SW 1271 (cell line): ENCODE data around the gene S100A10.
A peak's percentile ranks its signal among the peaks of the same experiment; 100 is the strongest.

Source experiments
- DNase-seq, 2 experiments: peaks; one replicate each; lab custom pipeline; 2025; lab: John Stamatoyannopoulos, UW

The S100A10 gene

DNA sequence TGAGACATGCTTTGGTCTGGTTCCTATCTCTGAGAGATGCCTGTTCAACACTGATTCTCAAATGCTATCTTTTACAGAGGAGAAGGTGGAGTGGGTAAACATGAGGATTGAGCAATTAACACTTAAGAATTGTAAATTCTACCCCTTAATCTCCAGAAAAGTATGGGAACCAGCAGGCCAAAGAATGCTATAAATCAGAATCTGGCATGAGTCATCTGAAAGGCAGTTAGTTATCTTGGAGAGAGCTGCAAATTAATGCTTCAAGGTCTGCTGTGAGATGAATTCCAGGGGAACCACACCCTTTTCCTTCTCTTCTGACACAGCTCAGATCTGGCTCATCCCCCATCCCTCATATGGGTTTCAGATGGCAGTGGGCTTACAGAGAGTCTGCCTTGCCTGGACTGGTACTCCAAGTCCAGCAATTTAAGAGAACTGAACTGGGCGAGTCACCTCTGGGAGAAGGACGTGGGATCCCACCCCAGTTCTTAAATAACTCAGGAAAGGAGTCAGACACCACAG lies 5.2 kb downstream of the S100A10 start:
- peak; percentile 29 to 90 for DNase-seq

DNA sequence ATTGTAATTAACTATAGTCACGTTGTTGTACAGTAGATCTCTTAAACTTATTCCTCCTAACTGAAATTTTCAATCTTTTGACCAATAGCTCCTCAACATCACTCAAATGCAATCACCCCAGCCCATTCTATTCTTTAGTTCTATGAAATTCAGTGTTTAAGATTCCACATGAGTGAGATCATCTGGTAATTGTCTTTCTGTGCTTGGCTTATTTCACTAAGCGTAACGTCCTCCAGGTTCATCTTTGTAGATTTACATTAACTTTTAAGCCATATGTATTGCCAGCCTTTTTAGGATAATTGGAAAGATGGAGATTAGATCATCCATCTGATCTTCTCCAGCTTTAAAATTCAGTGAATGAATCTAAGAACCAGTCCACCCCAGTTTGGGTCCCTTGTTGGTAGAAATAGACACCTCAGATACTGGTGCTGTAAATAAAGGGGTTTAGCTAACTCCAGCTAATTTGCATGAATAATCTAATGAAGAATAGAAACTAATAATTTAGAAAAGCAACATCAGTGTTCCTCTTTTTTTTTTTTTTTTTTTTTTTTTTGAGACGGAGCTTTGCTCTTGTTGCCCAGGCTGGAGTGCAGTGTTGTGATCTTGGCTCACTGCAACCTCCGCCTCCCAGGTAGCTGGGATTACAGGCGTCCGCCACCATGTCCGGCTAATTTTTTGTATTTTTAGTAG lies 7.0 kb downstream of the S100A10 start:
- DNase-seq: no peak

DNA sequence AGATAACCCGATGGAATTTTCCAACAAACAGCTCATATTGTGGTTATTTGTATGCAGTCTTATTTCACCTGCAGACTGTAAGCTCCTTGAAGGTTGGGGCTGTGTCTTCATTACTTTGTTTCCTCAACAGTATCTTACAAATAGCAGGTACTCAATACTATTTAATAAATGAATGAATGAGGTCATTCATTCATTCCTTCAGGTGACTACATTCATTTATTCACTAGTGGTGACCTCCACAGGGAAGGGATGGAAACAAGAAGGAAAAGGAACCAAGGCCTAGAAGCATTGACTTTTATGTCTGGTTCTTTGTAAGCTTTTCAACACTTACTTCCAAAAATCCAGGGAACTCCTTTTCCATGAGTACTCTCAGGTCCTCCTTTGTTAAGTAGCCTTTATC lies 7.9 kb downstream of the S100A10 start:
- DNase-seq: no peak

DNA sequence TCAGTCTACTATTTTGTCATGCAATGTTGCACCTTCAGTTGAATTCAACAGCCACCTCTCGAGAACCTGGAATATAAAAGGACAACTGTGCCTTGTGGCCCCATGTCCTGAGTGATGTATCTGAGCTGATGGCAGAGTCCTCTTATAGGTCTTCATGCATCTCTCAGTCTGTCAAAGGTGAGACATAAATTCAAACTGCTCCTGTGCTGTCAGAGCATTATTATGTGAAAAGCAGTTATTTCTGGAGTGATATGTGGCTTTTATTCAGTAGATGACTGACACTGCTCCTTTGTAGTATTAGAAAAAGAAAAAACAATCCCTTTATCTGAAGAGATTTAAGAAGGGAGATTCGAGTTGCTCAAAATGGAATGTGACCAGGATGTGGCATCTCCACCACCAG lies 8.4 kb downstream of the S100A10 start:
- no peak for DNase-seq

DNA sequence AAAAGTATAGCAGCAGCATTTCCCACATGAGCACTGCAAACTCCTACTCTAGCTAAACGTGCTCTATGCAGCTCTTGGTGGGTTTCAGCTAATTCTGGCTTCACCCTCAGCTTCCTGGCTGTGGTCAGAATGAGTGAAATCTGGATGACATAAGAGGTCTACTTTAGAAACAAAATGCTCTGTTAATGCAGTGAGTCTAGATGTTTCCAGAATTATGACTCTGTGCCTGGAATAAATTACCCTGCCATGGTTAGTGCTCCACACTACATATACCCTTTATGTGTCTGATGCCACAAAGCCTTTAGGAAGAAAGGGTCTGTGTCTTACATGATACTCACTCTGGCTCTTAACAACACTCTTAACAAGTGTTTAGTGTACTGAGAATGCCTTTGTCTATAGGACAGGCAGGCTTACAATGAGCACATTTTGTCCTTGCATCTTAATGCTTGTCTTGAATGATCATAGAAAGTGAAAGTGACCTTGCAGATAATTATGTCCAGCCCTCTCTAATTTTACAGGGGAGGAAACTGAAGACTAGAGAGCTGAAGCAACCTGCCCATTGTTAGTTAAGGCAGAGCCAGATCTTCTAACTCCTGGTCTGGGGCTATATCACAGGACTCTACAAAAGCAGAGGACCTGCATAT lies 9.2 kb downstream of the S100A10 start:
- no peak for DNase-seq

DNA sequence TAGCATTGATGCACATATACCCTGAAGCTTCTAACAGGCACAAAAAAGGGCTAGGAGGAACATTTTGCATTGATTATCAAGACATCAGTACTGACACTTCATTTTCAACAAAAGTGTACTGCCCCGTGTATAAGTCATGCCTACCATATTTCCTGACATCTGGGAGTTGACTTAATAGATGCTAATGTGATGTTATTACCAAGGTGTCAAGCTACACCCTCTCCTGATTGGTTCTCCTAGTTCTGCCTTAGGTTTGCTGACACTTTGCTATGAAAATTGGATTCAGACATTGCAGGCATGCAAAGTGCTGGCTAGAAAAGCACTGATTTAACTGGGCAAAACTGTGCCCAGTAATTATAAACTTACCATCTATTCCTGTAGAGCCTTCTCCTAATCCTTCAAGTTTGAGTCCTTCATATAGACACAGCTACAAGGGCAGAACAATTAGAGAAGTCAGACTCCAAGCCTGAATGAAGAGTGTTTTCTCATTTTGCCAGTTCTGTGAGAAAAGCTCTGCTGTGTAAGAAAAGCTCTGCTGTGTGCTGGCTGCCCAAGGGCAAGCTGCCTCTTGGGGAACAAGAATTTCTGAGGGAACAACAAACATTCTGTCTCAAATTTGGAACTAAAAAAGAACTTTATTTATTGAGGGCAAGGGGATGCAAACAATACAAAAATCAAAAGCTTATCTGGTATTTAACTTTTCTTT lies 11.2 kb downstream of the S100A10 start:
- no peak for DNase-seq

DNA sequence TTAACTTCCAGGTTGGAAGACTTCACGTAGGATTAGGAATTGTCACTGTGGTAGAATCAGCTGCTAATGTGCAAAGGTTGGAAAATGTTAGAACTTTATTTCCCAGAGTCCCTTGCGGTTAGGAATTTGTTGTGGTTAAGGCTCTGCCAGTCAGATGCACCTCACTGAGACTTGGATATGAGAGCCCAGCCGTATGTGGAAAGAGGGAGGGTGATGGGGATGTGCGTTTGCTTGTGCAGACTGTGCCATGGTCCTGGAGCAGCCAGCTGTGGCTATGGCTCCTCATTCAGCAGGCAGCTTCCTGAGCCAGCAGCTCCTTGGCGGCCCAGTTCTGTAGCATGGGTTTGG lies 12.5 kb downstream of the S100A10 start:
- no peak for DNase-seq

DNA sequence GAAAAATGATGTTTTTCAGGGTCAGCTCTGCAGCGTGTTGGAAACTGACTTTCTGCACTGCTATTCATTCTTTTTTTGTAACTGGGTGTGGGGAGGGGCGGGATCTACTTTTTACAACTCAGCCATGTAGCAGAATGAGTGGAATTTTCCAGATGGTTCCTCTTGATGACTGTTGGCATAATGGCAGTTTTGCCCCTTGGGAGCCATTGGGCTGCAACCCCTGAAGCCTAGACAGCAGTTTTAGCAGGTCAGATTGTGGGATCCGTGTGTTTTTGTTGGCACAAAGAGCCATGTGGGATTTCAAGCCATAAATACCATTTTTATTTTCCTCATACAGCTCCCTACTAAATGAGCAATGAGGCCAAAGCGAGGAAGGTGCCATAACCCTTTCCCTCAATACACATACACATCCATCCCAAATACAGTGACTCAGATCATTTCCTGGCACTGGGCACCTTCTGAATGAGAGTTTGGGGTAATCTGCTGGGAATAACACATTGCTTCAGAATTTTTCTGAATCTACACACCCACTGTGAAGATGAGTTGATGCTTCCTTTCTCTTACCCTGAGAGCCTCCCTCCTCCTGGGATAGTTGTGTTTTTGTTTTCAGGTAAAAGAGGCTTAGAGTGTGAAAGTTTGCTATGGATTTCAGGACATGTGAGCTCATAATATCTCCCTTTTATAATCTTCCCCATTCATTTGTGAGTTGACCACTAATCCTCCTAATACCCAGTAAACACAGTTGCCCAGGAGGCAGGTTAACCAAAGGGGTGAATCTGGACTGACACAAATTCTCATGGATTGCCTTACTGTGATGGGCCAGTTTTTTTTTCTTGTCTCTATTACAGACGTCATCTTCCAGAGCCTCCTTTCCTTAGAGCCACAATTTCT lies 13.1 kb downstream of the S100A10 start:
- DNase-seq: no peak

DNA sequence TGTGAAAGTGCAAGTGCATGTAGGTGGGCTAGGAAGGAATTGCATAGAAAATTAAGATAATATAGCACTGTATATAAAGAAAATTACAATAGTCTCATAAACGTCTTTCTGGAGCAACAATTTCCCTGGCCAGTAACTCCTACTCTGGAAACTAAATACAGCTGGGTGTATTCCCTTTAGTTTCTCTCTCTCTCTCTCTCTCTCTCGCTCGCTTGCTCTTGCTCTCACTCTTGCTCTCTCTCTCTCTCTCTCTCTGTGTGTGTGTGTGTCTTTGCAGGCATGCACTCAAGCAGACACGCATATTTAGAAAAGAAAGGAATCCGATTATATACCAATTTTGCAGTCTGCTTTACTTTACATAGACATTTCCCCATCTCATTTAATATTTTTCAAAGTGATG lies 14.7 kb downstream of the S100A10 start:
- no peak for DNase-seq

DNA sequence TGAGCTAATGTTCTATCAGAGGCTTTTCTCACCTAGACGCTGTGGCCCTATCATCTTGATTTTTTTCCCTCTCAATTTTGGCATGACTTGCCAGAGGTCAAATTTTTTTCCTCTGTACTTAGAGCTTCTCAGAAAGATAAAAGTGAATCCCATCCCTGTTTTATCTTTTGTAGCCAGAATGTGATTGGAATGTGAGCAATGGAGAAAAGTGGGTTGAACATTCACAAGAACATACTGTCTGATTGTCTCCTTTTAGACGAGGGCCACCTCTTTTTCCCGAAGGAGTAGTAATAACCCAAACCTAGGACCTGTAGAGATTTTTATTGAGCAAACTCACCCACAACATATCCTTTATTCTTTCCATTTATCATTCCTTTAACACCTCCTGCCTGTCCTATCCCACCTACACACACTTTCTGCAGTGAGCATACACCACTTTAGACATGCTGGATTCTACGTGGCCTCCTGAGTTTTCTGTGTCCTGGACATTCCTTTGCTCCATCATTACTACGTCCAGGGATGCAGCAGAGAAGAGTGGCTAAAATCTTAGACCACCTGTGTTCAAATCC lies 15.9 kb downstream of the S100A10 start:
- no peak for DNase-seq

DNA sequence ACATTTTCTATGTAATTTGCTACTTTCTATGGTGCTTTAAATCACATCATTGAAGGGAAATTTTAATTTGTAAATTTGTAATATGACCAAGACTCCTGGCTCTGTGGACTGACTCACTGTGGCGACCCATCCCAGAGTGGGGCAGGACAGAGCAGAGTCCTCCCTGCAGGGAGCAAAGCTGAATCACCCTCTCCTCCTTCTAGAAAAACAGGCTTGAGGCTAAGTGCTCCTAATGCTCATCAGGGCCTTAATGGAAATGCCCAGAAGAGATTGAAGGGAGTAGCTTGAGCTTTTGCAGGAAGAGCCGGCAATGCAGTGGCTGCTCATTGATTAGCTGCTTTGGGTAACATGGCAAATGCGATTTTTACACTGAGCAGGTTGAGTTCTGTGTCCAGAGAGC lies 16.8 kb downstream of the S100A10 start:
- no peak for DNase-seq

DNA sequence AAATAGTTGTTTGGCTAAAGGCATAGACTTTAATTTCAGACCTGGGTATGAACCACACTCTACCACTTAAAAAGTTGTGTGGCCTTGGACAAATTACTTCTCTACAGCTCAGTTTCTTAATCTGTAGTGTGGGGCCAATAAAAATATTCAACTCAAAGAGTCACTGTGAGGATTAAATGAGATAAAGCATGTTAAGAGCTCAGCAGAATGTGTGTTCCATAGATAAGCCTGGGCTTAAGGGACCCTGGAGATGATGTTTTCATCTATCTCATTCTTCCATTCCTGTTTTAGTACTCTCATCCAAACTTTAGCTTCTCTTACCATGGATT lies 17.7 kb downstream of the S100A10 start:
- DNase-seq: no peak

DNA sequence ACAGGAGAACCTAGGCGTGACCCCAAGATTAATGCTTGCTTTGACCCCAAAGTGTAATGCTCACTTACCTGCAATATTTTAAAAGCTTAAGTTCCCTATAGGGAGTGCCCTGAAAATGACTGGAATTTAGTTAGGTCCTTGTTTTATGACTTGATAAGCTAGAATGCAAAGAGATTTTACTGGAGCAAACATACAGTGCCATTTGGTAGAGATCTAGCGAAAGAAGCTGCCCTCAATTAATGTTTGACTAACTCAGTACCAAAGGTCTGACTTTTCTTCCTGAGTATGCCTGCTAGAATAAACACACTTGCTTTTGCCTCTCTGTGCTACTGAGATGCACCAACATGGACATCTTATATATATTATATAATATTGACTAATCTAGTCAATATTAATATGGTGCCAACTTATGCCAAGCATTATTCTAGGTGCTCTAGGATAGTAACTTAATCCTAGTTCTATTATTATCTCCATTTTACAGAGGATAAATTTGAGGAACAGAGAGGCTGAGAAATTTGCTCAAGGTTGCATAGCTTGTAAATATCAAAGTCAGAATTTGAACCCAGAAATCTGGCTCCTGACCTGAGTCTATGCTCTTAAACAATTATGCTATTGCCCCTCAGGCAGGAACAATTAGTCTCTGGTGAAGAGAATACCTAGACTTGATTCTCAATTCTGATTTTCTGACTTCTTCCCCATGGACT lies 18.2 kb downstream of the S100A10 start:
- DNase-seq: no peak

DNA sequence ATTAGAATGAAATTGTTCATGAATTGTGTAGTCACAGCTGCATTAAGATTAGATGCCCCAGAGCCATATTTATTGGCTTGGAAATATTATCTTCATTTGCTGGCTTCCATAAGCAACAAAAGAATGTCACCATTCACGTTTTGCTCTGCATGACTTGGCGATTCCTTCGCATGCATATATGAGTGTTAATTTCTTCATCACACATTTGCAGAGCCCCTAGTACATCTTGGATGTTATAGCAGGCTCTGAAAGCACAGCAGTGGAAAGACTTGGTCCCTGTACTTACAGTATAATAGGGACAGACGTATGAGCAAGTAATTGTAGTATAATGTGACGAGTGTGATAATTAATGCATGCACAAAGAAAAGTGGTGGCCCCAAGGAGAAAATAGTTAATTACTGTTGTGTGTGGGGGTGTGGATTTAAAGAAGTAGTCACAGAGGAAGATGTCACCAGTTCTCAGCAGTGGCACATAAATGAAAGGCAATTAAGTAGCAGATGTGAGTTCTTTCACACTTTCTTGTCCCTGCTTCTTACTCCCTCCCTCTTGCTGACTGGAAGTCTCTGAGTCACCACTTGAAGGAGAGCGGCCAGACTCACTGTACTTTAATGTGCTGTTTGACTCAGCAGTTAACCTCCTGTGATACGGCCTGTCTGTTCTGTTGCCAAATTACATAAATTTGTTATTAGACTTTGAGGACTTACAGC lies 21.0 kb downstream of the S100A10 start:
- peak; percentile 39 to 74 for DNase-seq

DNA sequence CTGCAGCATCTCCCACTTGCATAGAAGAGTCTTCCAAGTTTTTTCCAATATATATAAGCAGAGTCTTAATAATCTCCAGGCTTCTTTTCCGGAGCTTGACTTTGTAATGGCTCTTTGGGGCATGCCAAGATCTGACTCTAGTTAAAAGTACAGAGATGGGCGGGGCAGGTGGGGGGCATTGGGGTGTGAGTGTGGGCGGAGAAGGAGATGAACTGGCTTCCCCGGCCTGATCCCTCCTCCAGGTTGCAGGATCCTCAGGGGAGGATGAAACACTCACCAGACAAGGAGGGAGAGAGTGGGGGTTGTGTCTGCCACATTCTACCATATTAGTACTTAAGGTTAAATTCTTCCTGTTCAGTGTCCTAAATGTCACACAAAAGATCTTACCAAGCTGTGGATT lies 23.0 kb downstream of the S100A10 start:
- DNase-seq: no peak

DNA sequence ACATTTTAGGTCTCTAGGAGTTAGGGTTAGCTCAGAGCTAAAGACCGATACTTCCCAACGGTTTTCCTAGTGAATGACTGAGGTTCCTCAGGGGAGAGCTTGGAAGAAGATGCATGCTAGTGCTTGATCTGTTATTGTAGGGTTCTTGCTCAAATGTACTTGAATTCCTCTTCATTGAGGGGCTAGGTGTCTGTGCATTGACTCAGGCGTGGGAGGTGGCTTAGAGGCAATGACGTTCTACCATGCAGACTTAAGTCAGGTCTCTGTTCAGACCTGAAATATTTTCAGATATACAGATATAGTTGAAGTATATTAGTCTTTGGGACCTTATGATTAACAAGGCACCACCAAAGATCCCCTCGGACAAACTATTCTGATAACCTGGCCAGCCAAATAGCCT lies 23.5 kb downstream of the S100A10 start:
- DNase-seq: no peak

DNA sequence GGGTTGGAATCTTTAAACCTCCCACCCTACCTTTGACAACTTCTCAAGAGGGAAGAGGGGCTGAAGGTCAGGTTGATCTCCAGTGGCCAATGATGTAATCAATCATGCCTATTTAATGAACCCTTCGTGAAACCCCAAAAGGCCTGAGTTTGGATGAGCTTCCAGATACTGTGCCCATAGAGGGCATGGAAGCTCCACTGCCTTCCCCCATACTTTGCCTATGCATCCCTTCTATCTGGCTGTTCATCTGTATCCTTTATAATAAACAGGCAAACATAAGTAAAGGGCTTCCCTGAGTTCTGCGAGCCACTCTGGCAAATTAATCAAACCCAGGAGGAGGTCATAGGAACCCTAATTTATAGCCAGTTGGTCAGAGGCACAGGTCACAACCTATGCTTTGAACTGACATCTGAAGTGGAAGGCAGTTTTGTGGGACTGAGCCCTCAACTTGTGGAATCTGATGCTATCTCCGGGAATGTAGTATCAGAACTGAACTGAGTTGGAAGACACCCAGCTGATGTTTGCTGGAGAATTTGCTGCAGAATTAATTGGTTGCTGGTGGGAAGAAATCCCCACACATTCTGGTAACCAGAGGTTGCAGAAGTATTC lies 24.8 kb downstream of the S100A10 start:
- no peak for DNase-seq

DNA sequence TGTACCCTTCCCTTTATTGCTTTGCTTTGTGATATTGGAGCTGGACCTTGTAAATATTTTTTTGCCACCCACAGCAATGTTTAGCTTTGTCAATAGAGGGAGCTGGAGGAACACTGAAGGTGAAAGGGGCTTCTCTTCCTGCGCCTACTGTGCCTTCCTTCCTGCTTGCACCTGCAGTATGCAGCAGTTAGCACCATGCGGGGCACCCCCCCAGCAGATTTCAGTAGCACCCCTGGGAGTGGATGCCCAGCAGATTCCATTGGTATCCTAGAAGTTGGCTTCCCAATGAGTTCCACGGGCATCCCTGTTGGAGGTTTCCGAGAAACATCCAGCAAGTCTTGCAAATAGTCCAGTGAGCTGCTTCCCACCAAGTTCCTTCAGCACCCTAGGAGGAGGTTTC lies 25.6 kb downstream of the S100A10 start:
- peak in 1 of 2 experiments; percentile 36 for DNase-seq

DNA sequence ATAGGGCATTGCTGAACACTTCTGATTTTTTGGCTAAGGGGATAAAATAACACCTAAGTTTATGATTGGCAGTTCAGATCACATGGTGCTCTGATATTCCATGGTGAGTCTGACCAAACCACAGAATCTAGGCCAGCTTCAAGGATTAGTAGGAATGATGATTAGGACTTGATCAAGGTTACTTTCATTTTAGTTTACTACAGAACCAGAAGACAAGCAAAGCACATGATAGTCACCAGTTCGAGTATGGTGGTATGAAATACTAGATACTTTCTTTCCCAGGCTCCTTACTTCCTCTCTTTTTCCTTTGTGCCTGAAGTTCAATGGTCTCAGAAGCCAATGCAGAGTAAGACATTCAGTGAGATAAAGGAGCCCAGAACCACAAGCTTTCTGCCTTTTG lies 26.6 kb downstream of the S100A10 start:
- no peak for DNase-seq

DNA sequence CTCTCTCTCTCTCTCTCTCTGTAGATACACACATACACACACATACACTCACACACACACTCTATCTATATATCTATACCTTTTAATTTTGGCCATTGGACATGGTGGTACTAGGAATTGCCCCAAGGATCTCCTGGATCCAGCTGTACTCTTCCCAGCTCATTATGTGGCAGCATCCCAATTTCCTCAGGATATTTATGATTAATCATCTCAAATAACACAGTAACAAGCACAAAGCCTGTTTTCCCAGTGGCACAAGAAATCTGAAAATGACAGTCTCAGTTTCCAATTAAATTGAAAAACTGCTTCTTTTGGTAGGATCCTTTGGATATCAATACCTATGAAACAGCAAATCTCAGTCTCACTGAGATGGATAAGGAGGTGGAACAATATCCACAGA lies 27.6 kb downstream of the S100A10 start:
- DNase-seq: no peak
